HCT116 (cell line): Measurements from ENCODE around the gene ZNF330. TPM values are rescaled to one million over a fixed set of nuclear protein-coding genes. Genes with fewer than 3 reads are reported as not detected.
"Not testable (repeated sequence)": the region's sequence is repeated elsewhere in the genome, so short reads cannot be mapped to it uniquely, and the experiment has no call there.

Source experiments
- ATAC-seq: fragments of 200-7000 bp; cut with Tn5 transposase; 2 replicates; pipeline ENCODE4 v1.9.1; 2020; ENCODE audit warnings: mild to moderate bottlenecking, moderate library complexity
- BruUV-seq: library from RNA; stranded (reverse); fragments of 400-500 nt; replicated peaks from 2 replicates; lab custom pipeline; 2021; lab: Mats Ljungman, UMichigan
- CTCF ChIA-PET: fragments of 300-600 bp; sonication (Branson Sonifier 250); formaldehyde crosslinking; loops from one replicate; lab custom pipeline; 2021; ENCODE audit warnings: antibody characterized with exemption; lab: Charles Lee
- POLR2A ChIA-PET: fragments of 300-600, 350-600 bp; sonication (Branson Sonifier 250); formaldehyde crosslinking; loops from one replicate; lab custom pipeline; 2021; ENCODE audit warnings: antibody characterized with exemption; lab: Charles Lee
- RAD21 ChIA-PET, 2 experiments: fragments of 300-600 bp; sonication (Branson Sonifier 250); formaldehyde crosslinking; loops; one replicate each; lab custom pipeline; 2023; ENCODE audit warnings: low total read pairs in 2 of 2; ENCODE audit not compliant: uncharacterized antibody in 2 of 2, unreplicated experiment in 2 of 2, low non-redundant PET in 1 of 2; lab: Charles Lee
- DNase-seq: peaks from one replicate; pipeline ENCODE4 v3.0.0-alpha.2; 2010; ENCODE audit warnings: low read depth, low spot score
- H2AFZ ChIP-seq: fragments of 200-600 bp; shearing (Covaris generic), sonication (generic); 2 replicates; pipeline ENCODE4 v1.6.1; 2017; ENCODE audit warnings: low read depth, mixed run types, mixed read lengths, antibody characterized with exemption, low read length; ENCODE audit not compliant: poor library complexity, severe bottlenecking
- H3K27ac ChIP-seq: 2 replicates; pipeline ENCODE4 v1.5.1; 2012; ENCODE audit warnings: low read depth, low read length
- H3K27me3 ChIP-seq: fragments of 200-600 bp; sonication (generic); 2 replicates; pipeline ENCODE4 v1.6.1; 2016; ENCODE audit warnings: mixed run types, low read length, mixed read lengths; ENCODE audit not compliant: insufficient read depth
- H3K36me3 ChIP-seq, 2 experiments: fragments of 200-500 bp in 1 of 2; fragments of 200-600 bp in 1 of 2; sonication (Bioruptor generic) in 1 of 2; sonication (generic) in 1 of 2; 2 replicates each; pipeline versions ENCODE4 v1.5.1 to v1.6.1; 2014 to 2016; ENCODE audit warnings: low read length in 2 of 2, inconsistent platforms in 1 of 2, mixed read lengths in 1 of 2, mixed run types in 1 of 2; ENCODE audit not compliant: insufficient read depth in 2 of 2, control insufficient read depth in 1 of 2
- H3K4me1 ChIP-seq, 2 experiments: fragments of 200-600 bp in 1 of 2; sonication (generic) in 1 of 2; 2 replicates each; pipeline versions ENCODE4 v1.5.1 to v1.6.1; 2012 to 2017; ENCODE audit warnings: low read length in 2 of 2, inconsistent platforms in 1 of 2, mild to moderate bottlenecking in 1 of 2, mixed read lengths in 1 of 2, mixed run types in 1 of 2, moderate library complexity in 1 of 2; ENCODE audit not compliant: insufficient read depth in 2 of 2, control insufficient read depth in 1 of 2
- H3K4me2 ChIP-seq: fragments of 200-600 bp; sonication (generic); 2 replicates; pipeline ENCODE4 v1.6.1; 2017; ENCODE audit warnings: mixed run types, low read length, mixed read lengths
- H3K4me3 ChIP-seq, 2 experiments: fragments of 200-600 bp in 1 of 2; sonication (generic) in 1 of 2; replicated peaks in 1 of 2; 2 replicates each; pipeline ENCODE4 v1.5.1; 2011 to 2016; ENCODE audit warnings: low read length in 2 of 2, control low read depth in 1 of 2, low read depth in 1 of 2, mild to moderate bottlenecking in 1 of 2, mixed read lengths in 1 of 2, mixed run types in 1 of 2
- H3K79me2 ChIP-seq: fragments of 200-600 bp; sonication (generic); 2 replicates; pipeline ENCODE4 v1.6.1; 2017; ENCODE audit warnings: mild to moderate bottlenecking, mixed run types, low read length, moderate library complexity, mixed read lengths; ENCODE audit not compliant: insufficient read depth
- H3K9ac ChIP-seq: fragments of 200-600 bp; sonication (generic); 2 replicates; pipeline ENCODE4 v1.6.1; 2016; ENCODE audit warnings: low read length, mixed read lengths
- H3K9me2 ChIP-seq: fragments of 200-600 bp; sonication (generic), shearing (Covaris generic); 2 replicates; pipeline ENCODE4 v1.6.1; 2017; ENCODE audit warnings: mixed run types, mild to moderate bottlenecking, moderate library complexity; ENCODE audit not compliant: insufficient read depth
- H3K9me3 ChIP-seq, 2 experiments: fragments of 200-500 bp in 1 of 2; fragments of 200-600 bp in 1 of 2; sonication (Bioruptor generic) in 1 of 2; sonication (generic) in 1 of 2; 2 replicates each; pipeline ENCODE4 v1.6.1; 2014 to 2017; ENCODE audit warnings: low read length in 2 of 2, mixed read lengths in 2 of 2, inconsistent platforms in 1 of 2, low read depth in 1 of 2, mild to moderate bottlenecking in 1 of 2, mixed run types in 1 of 2, moderate library complexity in 1 of 2; ENCODE audit not compliant: control insufficient read depth in 1 of 2, insufficient read depth in 1 of 2
- H4K20me1 ChIP-seq: fragments of 200-600 bp; sonication (generic), shearing (Covaris generic); 2 replicates; pipeline ENCODE4 v1.6.1; 2017; ENCODE audit warnings: mixed run types, mild to moderate bottlenecking, moderate library complexity; ENCODE audit not compliant: insufficient read depth
- CBX3 ChIP-seq: IDR thresholded peaks from 2 replicates; pipeline ENCODE4 v1.6.1; 2012; ENCODE audit warnings: low read depth
- CEBPB ChIP-seq: IDR thresholded peaks from 2 replicates; pipeline ENCODE4 v1.6.1; 2012; ENCODE audit warnings: low read depth
- EGR1 ChIP-seq: IDR thresholded peaks from 2 replicates; pipeline ENCODE4 v1.6.1; 2012; ENCODE audit warnings: low read depth
- FOSL1 ChIP-seq: IDR thresholded peaks from 2 replicates; pipeline ENCODE4 v1.6.1; 2012; ENCODE audit warnings: low read depth
- JUND ChIP-seq: IDR thresholded peaks from 2 replicates; pipeline ENCODE4 v1.6.1; 2012
- POLR2A ChIP-seq: IDR thresholded peaks from 2 replicates; pipeline ENCODE4 v1.7.0; 2011; ENCODE audit warnings: borderline replicate concordance; ENCODE audit not compliant: insufficient read depth, insufficient read length; ENCODE audit errors: extremely low read depth
- POLR2AphosphoS5 ChIP-seq: IDR thresholded peaks from 2 replicates; pipeline ENCODE4 v1.6.1; 2011; ENCODE audit warnings: mild to moderate bottlenecking, low read depth, low read length, moderate library complexity
- SIN3A ChIP-seq: IDR thresholded peaks from 2 replicates; pipeline ENCODE4 v1.6.1; 2012; ENCODE audit warnings: low read depth
- SP1 ChIP-seq: IDR thresholded peaks from 2 replicates; pipeline ENCODE4 v1.6.1; 2012; ENCODE audit warnings: low read depth
- YY1 ChIP-seq: IDR thresholded peaks from 2 replicates; pipeline ENCODE4 v1.6.1; 2011; ENCODE audit warnings: low read length, low read depth, moderate library complexity, mild to moderate bottlenecking; ENCODE audit not compliant: insufficient replicate concordance; ENCODE audit errors: extremely low read depth
- ZFX ChIP-seq: fragments of 450-650 bp; IDR thresholded peaks from 2 replicates; pipeline ENCODE4 v1.6.1; 2017
- ZNF274 ChIP-seq: fragments of 200-500 bp; sonication (Bioruptor generic); IDR thresholded peaks from 2 replicates; pipeline ENCODE4 v1.6.1; 2014; ENCODE audit warnings: mild to moderate bottlenecking, low read depth, low read length, inconsistent platforms
- intact Hi-C: fragments of 100-400 bp; cut with micrococcal nuclease; formaldehyde crosslinking; loops from 2 replicates; pipeline ENCODE4 v1.10.0; 2022
- total RNA-seq: library from RNA; stranded (reverse); gene quantifications from one replicate; pipeline ENCODE4 v1.2.1, GENCODE V29; 2021; ENCODE audit not compliant: unreplicated experiment
- TF ChIP-seq, protein P1 (sequence below): IDR thresholded peaks from 2 replicates; pipeline ENCODE4 v1.6.1; 2012
- TF ChIP-seq, protein P2 (sequence below): IDR thresholded peaks from 2 replicates; pipeline ENCODE4 v1.6.1; 2012
- TF ChIP-seq, protein P3 (sequence below): IDR thresholded peaks from 2 replicates; pipeline ENCODE4 v1.6.1; 2011; ENCODE audit warnings: mild to moderate bottlenecking, low read length, moderate library complexity; ENCODE audit not compliant: insufficient replicate concordance; ENCODE audit errors: extremely low read depth

The ZNF330 gene
- total RNA-seq, 1 experiment from 2014 or later: 49.1 TPM

DNA sequence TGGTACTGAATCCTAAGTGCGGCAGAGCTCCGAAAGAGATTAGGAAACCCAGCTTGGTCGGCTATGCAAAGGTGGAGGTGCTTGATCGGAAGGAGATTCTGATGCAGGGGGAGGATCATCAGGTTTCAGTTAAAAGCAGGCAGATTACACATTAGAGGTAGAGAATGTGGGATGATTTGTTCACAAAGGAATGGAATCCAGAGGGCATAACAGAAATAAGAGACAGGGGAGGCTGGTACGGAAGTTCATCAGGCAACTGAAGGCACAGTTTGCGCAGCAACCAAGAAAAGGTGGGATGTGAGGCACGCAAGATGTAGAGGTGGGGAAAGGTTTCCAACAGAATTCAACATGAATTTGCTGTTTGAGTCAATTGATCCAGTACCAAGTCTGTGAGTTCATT lies 424 bp upstream of the ZNF330 start:
- DNase-seq: no peak
- H3K9me3 ChIP-seq: no peaks in the 10 kb centered on the region
- no TSS peak for BruUV-seq
- H3K27ac ChIP-seq: no peak overlapping the region
- H3K4me1 ChIP-seq: peaks cover 2 to 15% of the 10 kb centered on the region in 2 experiments; a peak in 2 of 4 replicates
- RAD21 ChIA-PET: no interaction called here
- no peak for ATAC-seq
- peak overlapping the region; percentile 88 for H3K9ac ChIP-seq
- peaks cover 46% of the 10 kb centered on the region for H3K79me2 ChIP-seq
- no peaks in the 10 kb centered on the region for H3K27me3 ChIP-seq
- peaks cover 9 to 14% of the 10 kb centered on the region in 2 experiments; a peak in 3 of 4 replicates for H3K36me3 ChIP-seq
- H3K4me2 ChIP-seq: peak overlapping the region; percentile 81
- CTCF ChIA-PET: no interaction called here
- POLR2A ChIA-PET: no interaction called here
- no peaks in the 10 kb centered on the region for H3K9me2 ChIP-seq
- H3K4me3 ChIP-seq: peak overlapping the region; percentile 80 to 94; a peak in 3 of 4 replicates
- no peak for TF ChIP-seq SIN3A
- intact Hi-C loops: no loop called here
- peak overlapping the region; percentile 77 for H2AFZ ChIP-seq
- peaks cover 4% of the 10 kb centered on the region; the same call in 1 of the 2 replicates for H4K20me1 ChIP-seq

DNA sequence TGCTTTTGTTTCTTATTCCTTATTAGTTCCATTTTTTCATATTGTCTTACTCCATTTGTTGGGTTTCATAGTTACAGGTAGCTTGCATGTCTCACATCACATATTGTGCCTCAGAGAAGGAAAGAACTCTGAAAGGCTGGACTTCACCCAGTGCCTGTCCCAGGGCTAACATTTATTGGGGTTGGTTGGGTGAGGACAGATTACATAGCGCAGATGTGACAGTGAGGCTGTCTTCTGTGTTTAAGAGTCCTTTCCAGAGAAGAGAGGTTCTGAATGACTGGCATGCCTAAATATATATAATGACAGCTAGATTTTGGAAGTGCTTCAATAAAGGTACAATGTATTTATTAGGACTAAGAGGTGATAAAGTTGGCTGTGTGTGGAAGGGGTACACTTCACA lies 2.7 kb downstream of the ZNF330 start:
- Histone ChIP-seq H4K20me1 (peaks cover 4% of the 10 kb centered on the region; the same call in 1 of the 2 replicates), H3K9me2 (no peaks in the 10 kb centered on the region), H3K27me3 (no peaks in the 10 kb centered on the region), H3K27ac (no peak overlapping the region), H3K36me3 (peaks cover 23 to 25% of the 10 kb centered on the region in 2 experiments; a peak in 3 of 4 replicates), H3K9ac (no peak overlapping the region), H3K4me3 (no peak overlapping the region), H3K4me2 (no peak overlapping the region), H3K79me2 (peaks cover 65% of the 10 kb centered on the region), H3K9me3 (no peaks in the 10 kb centered on the region)
- CTCF ChIA-PET: no interaction called here
- intact Hi-C loops: no loop called here
- POLR2A ChIA-PET: no interaction called here
- no peak for ATAC-seq
- BruUV-seq: no TSS peak
- no peak for DNase-seq
- TF ChIP-seq, protein P1, sequence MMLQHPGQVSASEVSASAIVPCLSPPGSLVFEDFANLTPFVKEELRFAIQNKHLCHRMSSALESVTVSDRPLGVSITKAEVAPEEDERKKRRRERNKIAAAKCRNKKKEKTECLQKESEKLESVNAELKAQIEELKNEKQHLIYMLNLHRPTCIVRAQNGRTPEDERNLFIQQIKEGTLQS: no peak
- TF ChIP-seq JUND (no peak), POLR2AphosphoS5 (no peak), POLR2A (no peak), SIN3A (no peak), YY1 (no peak), EGR1 (no peak), FOSL1 (no peak), SP1 (no peak), CBX3 (no peak), ZNF274 (no peak), CEBPB (no peak), ZFX (no peak)
- TF ChIP-seq, protein P2, sequence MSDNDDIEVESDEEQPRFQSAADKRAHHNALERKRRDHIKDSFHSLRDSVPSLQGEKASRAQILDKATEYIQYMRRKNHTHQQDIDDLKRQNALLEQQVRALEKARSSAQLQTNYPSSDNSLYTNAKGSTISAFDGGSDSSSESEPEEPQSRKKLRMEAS: no peak
- TF ChIP-seq, protein P3, sequence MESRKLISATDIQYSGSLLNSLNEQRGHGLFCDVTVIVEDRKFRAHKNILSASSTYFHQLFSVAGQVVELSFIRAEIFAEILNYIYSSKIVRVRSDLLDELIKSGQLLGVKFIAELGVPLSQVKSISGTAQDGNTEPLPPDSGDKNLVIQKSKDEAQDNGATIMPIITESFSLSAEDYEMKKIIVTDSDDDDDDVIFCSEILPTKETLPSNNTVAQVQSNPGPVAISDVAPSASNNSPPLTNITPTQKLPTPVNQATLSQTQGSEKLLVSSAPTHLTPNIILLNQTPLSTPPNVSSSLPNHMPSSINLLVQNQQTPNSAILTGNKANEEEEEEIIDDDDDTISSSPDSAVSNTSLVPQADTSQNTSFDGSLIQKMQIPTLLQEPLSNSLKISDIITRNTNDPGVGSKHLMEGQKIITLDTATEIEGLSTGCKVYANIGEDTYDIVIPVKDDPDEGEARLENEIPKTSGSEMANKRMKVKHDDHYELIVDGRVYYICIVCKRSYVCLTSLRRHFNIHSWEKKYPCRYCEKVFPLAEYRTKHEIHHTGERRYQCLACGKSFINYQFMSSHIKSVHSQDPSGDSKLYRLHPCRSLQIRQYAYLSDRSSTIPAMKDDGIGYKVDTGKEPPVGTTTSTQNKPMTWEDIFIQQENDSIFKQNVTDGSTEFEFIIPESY: no peak
- TF ChIP-seq, all 23 proteins: peak for 0
- H2AFZ ChIP-seq: no peak overlapping the region
- H3K4me1 ChIP-seq: peaks cover 2 to 15% of the 10 kb centered on the region in 2 experiments; a peak in 2 of 4 replicates
- RAD21 ChIA-PET: no interaction called here

DNA sequence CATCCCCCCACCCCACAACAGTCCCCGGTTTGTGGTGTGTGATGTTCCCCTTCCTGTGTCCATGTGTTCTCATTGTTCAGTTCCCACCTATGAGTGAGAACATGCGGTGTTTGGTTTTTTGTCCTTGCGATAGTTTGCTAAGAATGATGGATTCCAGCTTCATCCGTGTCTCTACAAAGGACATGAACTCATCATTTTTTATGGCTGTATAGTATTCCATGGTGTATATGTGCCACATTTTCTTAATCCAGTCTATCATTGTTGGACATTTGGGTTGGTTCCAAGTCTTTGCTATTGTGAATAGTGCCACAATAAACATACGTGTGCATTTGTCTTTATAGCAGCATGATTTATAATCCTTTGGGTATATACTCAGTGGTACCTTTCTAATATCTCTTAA lies 6.6 kb downstream of the ZNF330 start:
- H3K9ac ChIP-seq, ATAC-seq, CTCF ChIA-PET, H3K4me2 ChIP-seq, H3K4me3 ChIP-seq, DNase-seq, POLR2A ChIA-PET, H4K20me1 ChIP-seq, H3K4me1 ChIP-seq, intact Hi-C loops, BruUV-seq, RAD21 ChIA-PET, H3K27me3 ChIP-seq, H3K9me2 ChIP-seq, H2AFZ ChIP-seq, H3K9me3 ChIP-seq, H3K27ac ChIP-seq: not testable (repeated sequence)
- Histone ChIP-seq H3K79me2 (peaks cover 62% of the 10 kb centered on the region), H3K36me3 (peaks cover 39 to 54% of the 10 kb centered on the region in 2 experiments)
